Testis (tissue), 2 donors: ENCODE data around the gene AKIP1.

Experiments
- CTCF ChIP-seq, 3 experiments: fragments of 450-650 bp in 2 of 3; fragments of 200-600 bp in 1 of 3; sonication (generic) in 1 of 3; IDR thresholded peaks; one replicate each; pipeline ENCODE4 v1.5.1; 2016 to 2019; ENCODE audit warnings: antibody characterized with exemption in 3 of 3, mild to moderate bottlenecking in 2 of 3, moderate library complexity in 1 of 3
- POLR2A ChIP-seq: fragments of 450-650 bp; IDR thresholded peaks from one replicate; pipeline ENCODE4 v1.6.1; 2017; ENCODE audit warnings: antibody characterized with exemption, mild to moderate bottlenecking, moderate library complexity

- TF ChIP-seq CTCF (IDR thresholded peaks at IDR 0.05) (no peak), POLR2A (no peak)
These were observed 23.9 kb downstream of the AKIP1 start for GRCh38 chr11:8934742-8935488.
